OCI-LY7 (cell line): Measurements from ENCODE around the gene SKA2. TPM values are rescaled to one million over a fixed set of nuclear protein-coding genes. Genes with fewer than 3 reads are reported as not detected.

Experiments used
- BruUV-seq: library from RNA; stranded (reverse); fragments of 400-500 nt; replicated peaks from 2 replicates; lab custom pipeline; 2021; lab: Mats Ljungman, UMichigan
- CTCF ChIA-PET: fragments of 300-600 bp; sonication (Branson Sonifier 250); formaldehyde crosslinking; loops from one replicate; lab custom pipeline; 2022; ENCODE audit warnings: antibody characterized with exemption; ENCODE audit not compliant: unreplicated experiment; lab: Charles Lee
- POLR2A ChIA-PET: fragments of 300-600 bp; sonication (Branson Sonifier 250); formaldehyde crosslinking; loops from one replicate; lab custom pipeline; 2022; ENCODE audit warnings: antibody characterized with exemption; lab: Charles Lee
- DNase-seq: peaks from one replicate; pipeline ENCODE4 v3.0.0-alpha.2; 2015; ENCODE audit warnings: low spot score
- H2AFZ ChIP-seq: fragments of 200-600 bp; sonication (generic), shearing (Covaris generic); 2 replicates; pipeline ENCODE4 v1.6.1; 2014; ENCODE audit warnings: mild to moderate bottlenecking, antibody characterized with exemption, low read length, moderate library complexity
- H3K27ac ChIP-seq: fragments of 200-600 bp; sonication (generic); 2 replicates; pipeline ENCODE4 v1.5.1; 2014; ENCODE audit warnings: mixed run types, low read depth, mild to moderate bottlenecking, moderate library complexity, low read length, inconsistent platforms; ENCODE audit not compliant: poor library complexity, severe bottlenecking
- H3K36me3 ChIP-seq: fragments of 200-600 bp; sonication (generic); 2 replicates; pipeline ENCODE4 v1.6.1; 2014; ENCODE audit warnings: mild to moderate bottlenecking, antibody characterized with exemption, low read length, moderate library complexity, mixed read lengths; ENCODE audit not compliant: insufficient read depth
- H3K4me1 ChIP-seq: fragments of 200-600 bp; sonication (generic); 2 replicates; pipeline ENCODE4 v1.5.1; 2014; ENCODE audit warnings: mild to moderate bottlenecking, low read length; ENCODE audit not compliant: insufficient read depth, poor library complexity, severe bottlenecking
- H3K4me2 ChIP-seq: fragments of 200-600 bp; sonication (generic); 2 replicates; pipeline ENCODE4 v1.6.1; 2014; ENCODE audit warnings: mild to moderate bottlenecking, low read length
- H3K4me3 ChIP-seq: fragments of 200-600 bp; sonication (generic); 2 replicates; pipeline ENCODE4 v1.5.1; 2014; ENCODE audit warnings: mild to moderate bottlenecking, low read depth, low read length; ENCODE audit not compliant: poor library complexity, severe bottlenecking
- H3K79me2 ChIP-seq: fragments of 200-600 bp; sonication (generic); 2 replicates; pipeline ENCODE4 v1.6.1; 2016; ENCODE audit warnings: low read depth, mild to moderate bottlenecking, low read length, moderate library complexity, mixed read lengths; ENCODE audit not compliant: insufficient read depth
- H3K9me2 ChIP-seq: fragments of 200-600 bp; sonication (generic); 2 replicates; pipeline ENCODE4 v1.6.1; 2016; ENCODE audit warnings: mild to moderate bottlenecking, low read length, mixed read lengths; ENCODE audit not compliant: insufficient read depth
- H3K9me3 ChIP-seq: fragments of 200-600 bp; sonication (generic); 2 replicates; pipeline ENCODE4 v1.6.1; 2014; ENCODE audit warnings: mild to moderate bottlenecking, mixed run types, low read length, mixed read lengths
- H4K20me1 ChIP-seq: fragments of 200-600 bp; sonication (generic); 2 replicates; pipeline ENCODE4 v1.6.1; 2014; ENCODE audit warnings: mild to moderate bottlenecking, antibody characterized with exemption, low read length, moderate library complexity, mixed read lengths; ENCODE audit not compliant: insufficient read depth
- CTCF ChIP-seq: fragments of 200-600 bp; sonication (generic); conservative IDR thresholded peaks from 2 replicates; pipeline ENCODE4 v1.5.1; 2014; ENCODE audit warnings: mild to moderate bottlenecking, antibody characterized with exemption, low read length, moderate library complexity, mixed read lengths
- EZH2phosphoT487 ChIP-seq: fragments of 200-600 bp; sonication (generic); IDR thresholded peaks from 2 replicates; pipeline ENCODE4 v1.6.1; 2018; ENCODE audit warnings: low read depth, borderline replicate concordance, mild to moderate bottlenecking, mixed run types, antibody characterized with exemption, low read length, moderate library complexity, mixed read lengths
- intact Hi-C: fragments of 100-400 bp; cut with micrococcal nuclease; formaldehyde crosslinking; loops from one replicate; pipeline ENCODE4 v1.10.0; 2022; ENCODE audit not compliant: unreplicated experiment
- total RNA-seq, 2 experiments: library from RNA; depleted of rRNA in 1 of 2; stranded (reverse); fragments of >200 nt in 1 of 2; shearing (Covaris generic) in 1 of 2; gene quantifications; 2 replicates each; pipeline ENCODE4 v1.2.3, GENCODE V29; 2014 to 2022

Gene SKA2
- total RNA-seq, 2 experiments from 2014 or later = 82.5 to 106 TPM

GRCh38 chr17:59199398-59199797 is 44.4 kb upstream of the SKA2 start:
- H3K9me2 ChIP-seq = no peaks in the 10 kb centered on the region
- intact Hi-C loops = no loop called here
- POLR2A ChIA-PET = interaction anchor here (0.6 kb wide), 2 partner anchors 161 to 628 kb away, joined by 4 read pairs; no protein-coding TSS in a partner anchor
- no peaks in the 10 kb centered on the region for H4K20me1 ChIP-seq
- H3K27ac ChIP-seq = no peak overlapping the region
- H3K4me1 ChIP-seq = no peaks in the 10 kb centered on the region
- H2AFZ ChIP-seq = no peak overlapping the region
- CTCF ChIA-PET = no interaction called here
- BruUV-seq = no TSS peak
- H3K4me3 ChIP-seq = no peak overlapping the region
- TF ChIP-seq EZH2phosphoT487 (no peak), CTCF (no peak)
- DNase-seq = no peak
- no peaks in the 10 kb centered on the region for H3K79me2 ChIP-seq
- no peak overlapping the region for H3K4me2 ChIP-seq
- H3K9me3 ChIP-seq = no peaks in the 10 kb centered on the region
- peaks cover 97% of the 10 kb centered on the region for H3K36me3 ChIP-seq

- Histone ChIP-seq H3K9me3 (no peaks in the 10 kb centered on the region), H2AFZ (no peak overlapping the region), H3K9me2 (no peaks in the 10 kb centered on the region), H3K4me1 (no peaks in the 10 kb centered on the region), H4K20me1 (no peaks in the 10 kb centered on the region), H3K4me2 (no peak overlapping the region), H3K27ac (no peak overlapping the region), H3K36me3 (peaks cover 97% of the 10 kb centered on the region), H3K4me3 (no peak overlapping the region), H3K79me2 (no peaks in the 10 kb centered on the region)
- CTCF ChIA-PET = no interaction called here
- no TSS peak for BruUV-seq
- POLR2A ChIA-PET = interaction anchor here (0.6 kb wide), 1 partner anchor 169 kb away, joined by 5 read pairs; no protein-coding TSS in a partner anchor
- no peak for DNase-seq
- no peak for TF ChIP-seq CTCF
- no peak for TF ChIP-seq EZH2phosphoT487
- intact Hi-C loops = no loop called here
These were observed 38.4 kb upstream of the SKA2 start for GRCh38 chr17:59193336-59193862.

GRCh38 chr17:59190806-59191205 is 35.8 kb upstream of the SKA2 start:
- no TSS peak for BruUV-seq
- H3K79me2 ChIP-seq = no peaks in the 10 kb centered on the region
- H3K9me2 ChIP-seq = no peaks in the 10 kb centered on the region
- H3K4me3 ChIP-seq = no peak overlapping the region
- CTCF ChIA-PET = no interaction called here
- H3K4me1 ChIP-seq = no peaks in the 10 kb centered on the region
- TF ChIP-seq EZH2phosphoT487 (no peak), CTCF (no peak)
- H4K20me1 ChIP-seq = no peaks in the 10 kb centered on the region
- POLR2A ChIA-PET = no interaction called here
- peaks cover 95% of the 10 kb centered on the region for H3K36me3 ChIP-seq
- H3K4me2 ChIP-seq = no peak overlapping the region
- H2AFZ ChIP-seq = no peak overlapping the region
- intact Hi-C loops = no loop called here
- H3K27ac ChIP-seq = no peak overlapping the region
- no peaks in the 10 kb centered on the region for H3K9me3 ChIP-seq
- no peak for DNase-seq
